Thymus (tissue), 14 donors: ENCODE data around the gene CEP131. TPM values are rescaled to one million over a fixed set of nuclear protein-coding genes. Genes with fewer than 3 reads are reported as not detected.

Experiments used
- DNase-seq, 9 donors: peaks; one replicate each; pipeline ENCODE4 v3.0.0-alpha.2; 2013; ENCODE audit warnings: low spot score in 9 of 9, low read depth in 6 of 9, missing footprints in 1 of 9
- H3K27ac ChIP-seq, 2 donors: one replicate each; pipeline ENCODE4 v1.5.1; 2013; ENCODE audit warnings: control low read depth in 1 of 2, low read depth in 1 of 2, low read length in 1 of 2, mild to moderate bottlenecking in 1 of 2, moderate library complexity in 1 of 2
- H3K27me3 ChIP-seq, 2 donors: one replicate each; pipeline ENCODE4 v1.5.1; 2013; ENCODE audit warnings: low read length in 1 of 2; ENCODE audit not compliant: control insufficient read depth in 2 of 2, insufficient read depth in 1 of 2
- H3K36me3 ChIP-seq, 2 donors: one replicate each; pipeline ENCODE4 v1.5.1; 2013; ENCODE audit warnings: low read length in 1 of 2, mild to moderate bottlenecking in 1 of 2, moderate library complexity in 1 of 2; ENCODE audit not compliant: control insufficient read depth in 2 of 2, insufficient read depth in 2 of 2
- H3K4me1 ChIP-seq, 2 donors: one replicate each; pipeline ENCODE4 v1.5.1; 2013; ENCODE audit warnings: low read length in 2 of 2; ENCODE audit not compliant: control insufficient read depth in 2 of 2, insufficient read depth in 2 of 2
- H3K4me3 ChIP-seq, 2 donors: one replicate each; pipeline ENCODE4 v1.5.1; 2013; ENCODE audit warnings: low read length in 2 of 2, control low read depth in 1 of 2, mild to moderate bottlenecking in 1 of 2
- H3K9me3 ChIP-seq, 2 donors: one replicate each; pipeline ENCODE4 v1.5.1; 2013; ENCODE audit warnings: low read length in 1 of 2, mild to moderate bottlenecking in 1 of 2; ENCODE audit not compliant: control insufficient read depth in 2 of 2, insufficient read depth in 1 of 2
- WGBS: extraction: QIAGEN DNeasy Blood & Tissue Kit; methylation state at CpG from one replicate; pipeline ENCODE4 v1.1.7; 2013; 5-methylcytosine and 5-hydroxymethylcytosine counted together
- long read RNA-seq, 10 donors: transcript quantifications; one replicate each; lab custom pipeline, GENCODE V29; 2026
- polyA plus RNA-seq: library from polyadenylated mRNA; stranded (reverse); fragments of 200-250 nt; gene quantifications from one replicate; pipeline ENCODE4 v1.2.3, GENCODE V29; 2013
- total RNA-seq: library from RNA; stranded (reverse); fragments of 120-200 nt; gene quantifications from one replicate; pipeline ENCODE4 v1.2.4, GENCODE V29; 2013
- donor health status: healthy.

The CEP131 gene
- 6.3 TPM for total RNA-seq
- 13.3 TPM for polyA plus RNA-seq
- long read RNA-seq, donor 1: 0 reads
- long read RNA-seq, donor 2: 0 reads
- long read RNA-seq, donor 3: 0 reads
- long read RNA-seq, donor 4, partial matches to known transcripts: 0 of 1 reads
- long read RNA-seq, donor 4, other reads (novel, unspliced or antisense): 0 of 1 reads
- long read RNA-seq, donor 5, partial matches to known transcripts: 0 of 1 reads
- long read RNA-seq, donor 5, other reads (novel, unspliced or antisense): 0 of 1 reads
- long read RNA-seq, donor 6, partial matches to known transcripts: 0 of 1 reads
- long read RNA-seq, donor 6, other reads (novel, unspliced or antisense): 0 of 1 reads
- long read RNA-seq, donor 7: 0 reads
- long read RNA-seq, donor 8: 0 reads
- long read RNA-seq, donor 9, partial matches to known transcripts: 0 of 1 reads
- long read RNA-seq, donor 9, other reads (novel, unspliced or antisense): 0 of 1 reads
- long read RNA-seq, donor 10: 0 reads

- no peak within 1 kb of the TSS for H3K27ac ChIP-seq
- peak; percentile 86 to 99 (median 96) for DNase-seq
- peaks cover 4 to 14% of the 10 kb centered on the region in 2 donors for H3K36me3 ChIP-seq
- 1% methylated on average over 79 of the region's 79 CpGs for WGBS
- H3K9me3 ChIP-seq: no peaks in the 10 kb centered on the region
- H3K27me3 ChIP-seq: peaks cover 3 to 13% of the 10 kb centered on the region in 2 donors
- H3K4me1 ChIP-seq: peaks cover 10 to 24% of the 10 kb centered on the region in 2 donors
- H3K4me3 ChIP-seq: peak within 1 kb of the TSS; percentile 56 to 80
Observed at GRCh38 chr17:81222906-81223761, at the start of gene CEP131. CEP131 (minus strand) TSS chr17:81222965; CDS start chr17:81220056, 2,909 bp downstream.

DNA sequence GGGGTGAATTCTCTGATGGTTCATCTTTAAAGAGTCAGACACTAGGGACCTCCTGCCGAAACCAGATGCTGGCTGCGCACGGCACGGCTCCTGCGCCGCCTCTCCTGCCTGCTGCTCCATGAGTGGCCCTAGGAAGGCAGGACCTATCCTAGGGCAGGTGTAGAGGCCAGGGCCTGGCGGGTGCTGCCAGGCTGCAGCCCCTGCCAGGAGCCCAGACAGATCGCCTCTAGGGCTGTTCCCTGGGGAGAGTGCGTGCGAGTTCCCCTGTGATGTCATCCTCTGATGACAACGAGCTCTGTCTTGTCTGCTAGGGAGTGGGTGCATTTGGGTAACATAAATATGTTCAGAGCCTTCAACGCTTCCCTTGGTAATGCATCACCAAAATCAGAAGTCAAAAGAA is 48.5 kb upstream of the CEP131 start:
- Histone ChIP-seq H3K9me3 (no peaks in the 10 kb centered on the region), H3K27ac (no peak overlapping the region), H3K27me3 (no peaks in the 10 kb centered on the region), H3K36me3 (peaks cover 72 to 77% of the 10 kb centered on the region in 2 donors), H3K4me3 (no peak overlapping the region), H3K4me1 (peaks cover 0 to 12% of the 10 kb centered on the region in 2 donors)
- WGBS: 97% methylated on average over 12 of the region's 12 CpGs
- no peak for DNase-seq

GRCh38 chr17:81270279-81270678 is 47.5 kb upstream of the CEP131 start:
- Histone ChIP-seq H3K4me1 (peaks cover 0 to 12% of the 10 kb centered on the region in 2 donors), H3K9me3 (no peaks in the 10 kb centered on the region), H3K27ac (no peak overlapping the region), H3K4me3 (no peak overlapping the region), H3K36me3 (peaks cover 74 to 77% of the 10 kb centered on the region in 2 donors), H3K27me3 (no peaks in the 10 kb centered on the region)
- WGBS: 94% methylated on average over 18 of the region's 18 CpGs
- no peak for DNase-seq

DNA sequence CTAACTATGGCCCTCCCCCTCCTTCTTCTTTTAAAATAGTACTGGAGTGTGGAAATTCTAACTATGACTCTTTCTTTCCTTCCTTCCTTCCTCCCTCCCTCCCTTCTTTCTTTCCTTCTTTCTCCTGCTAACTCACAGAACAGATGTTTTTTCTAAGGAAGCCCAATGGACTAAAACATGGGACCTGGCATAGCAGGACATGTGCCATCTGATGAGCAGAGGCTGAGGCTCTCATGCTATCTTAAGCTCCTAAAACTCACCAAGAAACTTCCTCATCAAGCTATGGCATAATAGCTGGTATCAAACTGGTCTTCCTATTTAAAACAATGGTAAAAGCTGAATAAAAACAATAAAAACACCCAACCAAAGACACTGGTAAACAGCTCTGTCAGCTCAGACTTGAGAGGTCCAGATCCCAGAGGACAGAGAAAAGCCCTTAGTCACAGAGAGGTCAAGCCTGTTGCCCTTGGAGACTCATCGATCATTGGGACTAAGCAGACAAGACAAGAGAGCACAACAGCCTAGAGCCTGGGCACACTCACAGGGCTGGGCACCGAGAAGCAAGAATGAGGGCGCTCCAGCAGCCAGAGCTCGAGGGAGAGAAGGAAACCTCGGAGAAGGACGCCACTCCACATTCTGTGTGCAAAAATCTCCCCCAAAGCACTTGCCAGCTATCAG is 44.8 kb upstream of the CEP131 start:
- no peak for DNase-seq
- no peak overlapping the region for H3K4me3 ChIP-seq
- peaks cover 73 to 76% of the 10 kb centered on the region in 2 donors for H3K36me3 ChIP-seq
- peaks cover 0 to 3% of the 10 kb centered on the region in 2 donors for H3K4me1 ChIP-seq
- H3K9me3 ChIP-seq: peaks cover 0 to 3% of the 10 kb centered on the region in 2 donors
- H3K27me3 ChIP-seq: no peaks in the 10 kb centered on the region
- 98% methylated on average over 6 of the region's 6 CpGs for WGBS
- H3K27ac ChIP-seq: no peak overlapping the region

DNA sequence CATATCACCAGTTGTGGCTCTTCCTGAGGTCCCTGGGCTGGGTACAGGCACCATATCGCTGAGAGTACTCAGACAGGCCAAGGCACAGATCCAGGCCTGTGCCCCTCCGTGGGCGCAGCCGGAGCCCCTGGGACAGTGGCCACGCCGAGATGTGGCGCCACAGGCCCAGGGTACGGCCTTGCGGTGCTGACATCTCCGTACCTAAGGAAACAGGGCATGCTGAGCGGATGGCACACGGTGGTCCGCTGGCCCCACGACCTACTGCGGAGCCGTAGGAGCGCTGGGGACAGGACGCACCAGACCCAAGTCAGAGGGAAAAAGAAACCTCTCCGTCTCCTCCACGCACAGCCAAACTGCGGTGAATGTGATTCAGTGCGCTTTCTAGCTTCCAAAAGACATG is 42.8 kb upstream of the CEP131 start:
- peaks cover 75 to 80% of the 10 kb centered on the region in 2 donors for H3K36me3 ChIP-seq
- no peaks in the 10 kb centered on the region for H3K4me1 ChIP-seq
- no peaks in the 10 kb centered on the region for H3K27me3 ChIP-seq
- H3K9me3 ChIP-seq: peaks cover 0 to 3% of the 10 kb centered on the region in 2 donors
- 95% methylated on average over 22 of the region's 22 CpGs for WGBS
- DNase-seq: no peak
- H3K4me3 ChIP-seq: no peak overlapping the region
- H3K27ac ChIP-seq: no peak overlapping the region

DNA sequence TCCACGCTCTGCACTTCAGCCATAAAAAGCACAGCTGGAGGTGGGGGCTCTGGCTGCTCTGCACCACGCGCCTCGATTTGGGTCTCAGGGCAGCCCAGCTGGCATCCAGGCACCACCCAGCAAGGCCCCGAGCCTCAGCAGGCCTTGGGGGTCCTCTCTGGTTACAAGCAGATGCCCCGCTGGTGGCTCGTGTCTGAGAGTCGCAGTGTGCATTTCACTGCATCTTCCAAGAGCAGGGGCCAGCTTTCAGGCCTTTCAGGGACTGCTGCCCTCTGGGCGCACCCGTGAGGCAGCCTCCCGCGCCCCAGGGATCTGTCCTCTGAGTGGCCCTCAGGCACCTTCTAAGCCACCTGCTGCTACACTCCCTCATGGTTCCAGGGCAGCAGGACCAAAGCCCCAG is 41.9 kb upstream of the CEP131 start:
- DNase-seq: no peak

GRCh38 chr17:81263371-81264181 is 40.8 kb upstream of the CEP131 start:
- H3K9me3 ChIP-seq: peaks cover 0 to 3% of the 10 kb centered on the region in 2 donors
- no peak for DNase-seq
- H3K27me3 ChIP-seq: no peaks in the 10 kb centered on the region
- WGBS: 97% methylated on average over 40 of the region's 40 CpGs
- no peak overlapping the region for H3K4me3 ChIP-seq
- no peaks in the 10 kb centered on the region for H3K4me1 ChIP-seq
- peaks cover 77 to 85% of the 10 kb centered on the region in 2 donors for H3K36me3 ChIP-seq
- H3K27ac ChIP-seq: no peak overlapping the region

More for the DNA sequence above, 41.9 kb upstream of the CEP131 start:
- WGBS: 99% methylated on average over 12 of the region's 12 CpGs
- H3K9me3 ChIP-seq: peaks cover 0 to 3% of the 10 kb centered on the region in 2 donors
- peaks cover 73 to 80% of the 10 kb centered on the region in 2 donors for H3K36me3 ChIP-seq
- H3K27ac ChIP-seq: no peak overlapping the region
- H3K27me3 ChIP-seq: no peaks in the 10 kb centered on the region
- no peak overlapping the region for H3K4me3 ChIP-seq
- no peaks in the 10 kb centered on the region for H3K4me1 ChIP-seq
